GM18951 (cell line): ENCODE data around the gene ATP10A.

ENCODE experiments used
- POLR2A ChIP-seq: IDR thresholded peaks from 4 replicates; pipeline ENCODE4 v1.6.1; 2011; ENCODE audit warnings: mild to moderate bottlenecking; ENCODE audit not compliant: insufficient read length, insufficient read depth; ENCODE audit errors: extremely low read depth
- in situ Hi-C: fragments of 300-500 bp; cut with MboI; formaldehyde crosslinking; loops from one replicate; pipeline ENCODE4 v1.12.0; 2022; ENCODE audit warnings: low sequenced_read_pairs, mixed read lengths, inconsistent platforms; ENCODE audit not compliant: unreplicated experiment

The ATP10A gene

DNA sequence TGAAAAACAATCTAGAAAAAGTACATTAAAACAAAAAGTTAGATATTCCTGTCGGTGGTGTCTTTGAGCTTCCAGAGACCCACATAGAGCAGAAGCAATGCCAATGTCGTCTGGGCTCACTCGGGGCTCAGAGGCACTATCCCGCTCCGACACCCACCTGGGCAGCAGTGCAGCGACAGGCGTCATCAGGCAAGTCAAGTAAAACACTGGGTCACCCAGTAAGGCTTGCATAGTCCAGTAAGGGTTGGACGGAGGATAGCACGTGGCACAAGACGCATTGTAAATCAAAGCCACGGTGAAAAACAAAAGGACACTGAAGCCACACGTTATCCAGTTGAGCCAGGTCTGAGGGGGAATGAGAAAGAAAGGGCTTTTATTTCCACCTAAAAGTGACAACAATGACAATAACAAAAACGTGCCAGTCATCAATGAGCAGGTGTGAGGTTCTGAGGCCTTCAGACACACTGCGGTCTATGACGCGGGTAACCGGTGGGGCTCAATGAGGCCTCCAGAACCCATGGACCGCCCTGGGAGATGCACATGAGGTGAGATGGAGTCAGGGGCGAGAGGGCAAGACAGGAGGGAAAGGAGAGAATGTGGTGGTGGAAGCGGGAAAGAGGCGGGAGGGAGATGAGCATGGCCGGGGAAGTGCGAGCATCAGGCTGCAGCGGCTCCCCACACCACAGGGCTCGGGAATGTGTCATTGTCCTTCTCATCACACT is 183.0 kb downstream of the ATP10A start:
- in situ Hi-C loops, result no loop called here
- no peak for TF ChIP-seq POLR2A

DNA sequence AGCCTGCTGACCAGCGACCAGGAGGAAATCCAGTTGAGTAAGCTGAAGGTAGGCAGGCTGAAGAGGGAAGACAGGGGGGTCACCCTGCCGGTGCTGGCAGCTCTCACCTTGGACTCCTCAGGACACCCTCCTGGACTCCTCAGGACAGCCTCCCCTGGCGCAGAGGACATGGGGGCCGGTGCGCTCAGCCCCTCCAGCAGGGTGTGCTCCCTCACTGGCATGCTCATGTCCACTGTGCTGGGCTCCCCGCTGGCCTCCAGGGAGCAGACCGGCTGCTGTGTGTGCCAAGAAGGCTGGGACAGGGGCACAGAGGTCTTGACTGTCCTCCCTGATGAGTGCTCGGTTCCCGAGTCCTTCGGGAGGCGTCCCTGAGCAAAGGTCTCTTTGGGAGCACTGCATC is 183.6 kb downstream of the ATP10A start:
- in situ Hi-C loops, result no loop called here

GRCh38 chr15:25678500-25678855 is 184.6 kb downstream of the ATP10A start:
- TF ChIP-seq POLR2A, result no peak
- in situ Hi-C loops, result no loop called here

More for the DNA sequence above, 183.6 kb downstream of the ATP10A start:
- TF ChIP-seq POLR2A, result no peak

DNA sequence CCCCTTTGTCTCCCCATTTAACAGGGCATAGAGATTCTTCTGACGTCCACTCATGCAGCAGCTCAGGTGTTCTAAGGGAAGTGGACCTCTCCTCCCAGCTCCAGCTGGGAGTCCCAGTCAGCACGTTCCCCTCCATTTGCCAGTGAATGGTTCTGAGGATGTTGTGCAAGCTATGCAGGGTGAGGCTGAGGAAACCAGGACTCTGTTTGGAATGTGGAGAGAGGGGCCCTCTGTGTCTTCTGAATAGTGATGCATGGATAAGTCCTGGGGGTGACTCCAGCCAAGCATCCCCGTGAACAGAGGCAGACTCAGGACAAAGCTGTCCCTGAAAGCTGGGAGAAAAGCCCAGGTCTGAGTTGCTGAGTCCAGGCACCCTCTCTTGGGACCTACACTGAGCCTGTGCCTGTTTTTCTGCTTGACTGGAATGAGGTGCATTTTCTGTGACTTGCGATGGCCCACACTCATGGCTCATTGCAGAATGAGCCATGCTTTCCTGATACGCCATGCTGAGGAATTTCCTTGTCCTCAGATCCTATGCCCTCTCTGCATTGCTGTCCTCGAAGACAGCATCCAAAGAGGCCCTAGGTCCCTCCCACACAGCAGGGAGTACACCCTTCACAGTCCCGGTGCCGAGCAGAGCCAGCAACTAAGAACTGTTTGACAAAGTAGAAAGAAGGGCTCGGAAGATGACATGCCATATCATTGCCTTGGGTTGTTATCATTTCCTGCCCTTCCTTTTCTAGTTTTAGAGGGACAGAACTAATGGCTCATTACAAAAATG is 185.2 kb downstream of the ATP10A start:
- in situ Hi-C loops, result no loop called here
- TF ChIP-seq POLR2A, result no peak

DNA sequence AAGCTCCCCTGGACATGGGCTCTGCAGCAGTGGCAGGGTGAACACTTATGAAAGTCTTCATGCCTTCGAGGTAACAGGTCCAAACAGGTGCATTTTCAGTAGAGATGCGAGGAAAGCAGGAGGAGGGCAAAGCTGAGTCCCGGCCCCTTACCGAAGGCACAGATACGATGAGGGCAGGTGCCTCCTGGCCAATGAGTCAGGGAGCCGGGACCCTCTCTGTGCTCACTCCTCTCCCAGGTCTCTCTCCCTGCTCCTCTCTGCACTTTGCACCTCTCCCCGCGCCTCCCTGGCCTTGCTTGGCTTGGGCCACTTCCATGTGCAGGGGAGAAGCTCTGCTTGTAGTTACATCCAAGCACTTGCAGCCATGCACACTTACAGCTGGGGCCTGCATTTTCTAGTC is 187.1 kb downstream of the ATP10A start:
- in situ Hi-C loops, result no loop called here
- TF ChIP-seq POLR2A, result no peak

DNA sequence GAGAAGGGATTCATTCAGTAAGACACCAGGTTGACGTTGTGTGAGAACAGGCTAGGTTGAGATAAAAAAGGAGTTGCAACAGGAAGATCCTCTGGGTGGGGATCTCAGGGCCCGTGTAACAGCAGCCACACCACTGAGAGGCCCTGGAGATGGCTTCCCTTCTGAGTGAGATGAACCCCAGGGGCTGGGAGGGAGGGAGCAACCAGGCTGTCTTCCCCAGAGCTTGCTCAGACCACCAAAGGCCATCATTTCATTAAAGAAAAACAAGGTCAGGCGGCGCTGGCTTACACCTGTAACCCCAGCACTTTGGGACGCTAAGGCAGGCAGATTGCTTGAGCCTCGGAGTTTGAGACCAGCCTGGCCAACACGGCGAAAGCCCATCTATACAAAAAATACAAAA is 187.7 kb downstream of the ATP10A start:
- in situ Hi-C loops, result no loop called here
- no peak for TF ChIP-seq POLR2A

DNA sequence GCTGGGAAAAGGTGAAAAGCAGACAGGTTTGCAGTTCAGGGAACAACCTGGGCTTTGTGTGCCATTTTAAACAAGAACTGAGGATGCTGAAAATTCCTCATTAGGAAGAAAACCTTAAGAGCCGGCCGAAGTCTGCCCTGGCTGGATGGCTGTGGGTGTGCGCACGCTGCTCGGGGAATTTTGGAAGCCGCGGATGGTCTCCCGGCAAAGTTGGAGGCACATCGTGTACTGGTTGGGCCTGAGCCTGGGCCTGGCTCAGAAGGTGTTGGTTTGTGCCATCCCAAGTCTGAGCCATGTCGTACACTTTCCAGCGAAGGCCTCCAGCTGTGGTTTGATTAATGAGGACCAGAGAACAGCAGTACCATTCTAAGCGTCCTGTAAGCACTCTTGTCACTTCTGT is 188.2 kb downstream of the ATP10A start:
- in situ Hi-C loops, result no loop called here
- no peak for TF ChIP-seq POLR2A

DNA sequence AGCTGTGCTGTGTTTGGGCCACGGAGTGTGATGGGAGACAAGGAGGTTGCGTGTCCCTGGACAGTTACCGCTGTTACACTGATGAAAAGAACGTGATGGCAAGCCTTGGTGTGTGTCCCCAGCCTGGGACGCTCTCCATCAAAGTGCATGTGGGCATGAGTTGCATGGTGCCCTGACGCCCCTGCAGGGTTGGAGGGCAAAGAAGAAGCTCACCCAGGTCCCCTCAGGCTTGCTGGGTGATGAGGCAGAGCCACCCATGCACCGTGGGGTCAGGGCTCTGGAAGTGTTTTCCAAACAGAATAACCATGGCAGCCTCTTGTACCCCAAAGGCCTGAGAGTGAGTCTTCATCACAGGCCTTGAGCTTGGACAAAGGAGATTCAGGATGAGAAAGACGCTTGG is 189.2 kb downstream of the ATP10A start:
- no peak for TF ChIP-seq POLR2A
- in situ Hi-C loops, result no loop called here

- TF ChIP-seq POLR2A, result no peak
- in situ Hi-C loops, result no loop called here
Measured at GRCh38 chr15:25673351-25673750, 189.8 kb downstream of the ATP10A start.

DNA sequence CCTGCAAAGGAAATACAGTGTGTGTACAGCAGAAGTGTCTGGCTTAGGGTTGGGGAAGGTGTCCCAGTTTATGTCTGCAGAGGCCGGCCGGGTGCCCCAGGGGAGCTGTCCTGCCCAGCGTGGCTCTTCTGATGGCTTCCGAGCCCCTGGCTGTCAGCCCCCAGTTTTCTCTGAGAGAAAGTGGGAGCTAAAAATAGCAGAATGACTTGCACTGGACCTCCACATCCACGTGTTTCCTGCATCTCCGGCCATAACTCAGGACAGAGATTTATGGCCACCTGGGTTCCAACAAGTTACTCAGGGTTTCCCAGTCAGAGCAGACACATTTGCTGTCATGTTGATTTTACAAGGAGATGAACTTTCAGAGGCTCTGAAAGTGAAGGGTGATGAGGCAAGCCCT is 192.0 kb downstream of the ATP10A start:
- TF ChIP-seq POLR2A, result no peak
- in situ Hi-C loops, result no loop called here

DNA sequence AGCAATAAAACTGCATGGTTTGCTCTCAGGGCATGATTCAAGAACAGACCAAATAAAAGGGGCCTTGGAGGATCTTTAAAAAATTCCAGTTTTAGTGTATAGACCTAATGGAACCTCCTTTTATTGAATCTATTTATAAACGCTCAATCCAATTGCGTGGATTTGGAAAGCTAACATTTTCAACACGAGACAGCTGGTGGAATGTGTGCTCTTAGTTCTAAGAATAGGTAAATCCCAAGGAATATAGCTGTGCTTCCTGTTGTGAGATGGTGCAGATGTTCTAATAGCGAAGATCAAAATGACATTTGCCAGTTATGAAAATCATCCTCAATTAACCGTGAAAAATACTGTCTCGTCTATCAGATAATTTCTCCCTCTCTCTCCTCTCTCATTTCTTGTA is 192.5 kb downstream of the ATP10A start:
- in situ Hi-C loops, result no loop called here
- no peak for TF ChIP-seq POLR2A

GRCh38 chr15:25670025-25670554 is 193.0 kb downstream of the ATP10A start:
- no peak for TF ChIP-seq POLR2A
- in situ Hi-C loops, result no loop called here

- no peak for TF ChIP-seq POLR2A
- in situ Hi-C loops, result no loop called here
Measured at GRCh38 chr15:25668901-25669300, 194.2 kb downstream of the ATP10A start.

DNA sequence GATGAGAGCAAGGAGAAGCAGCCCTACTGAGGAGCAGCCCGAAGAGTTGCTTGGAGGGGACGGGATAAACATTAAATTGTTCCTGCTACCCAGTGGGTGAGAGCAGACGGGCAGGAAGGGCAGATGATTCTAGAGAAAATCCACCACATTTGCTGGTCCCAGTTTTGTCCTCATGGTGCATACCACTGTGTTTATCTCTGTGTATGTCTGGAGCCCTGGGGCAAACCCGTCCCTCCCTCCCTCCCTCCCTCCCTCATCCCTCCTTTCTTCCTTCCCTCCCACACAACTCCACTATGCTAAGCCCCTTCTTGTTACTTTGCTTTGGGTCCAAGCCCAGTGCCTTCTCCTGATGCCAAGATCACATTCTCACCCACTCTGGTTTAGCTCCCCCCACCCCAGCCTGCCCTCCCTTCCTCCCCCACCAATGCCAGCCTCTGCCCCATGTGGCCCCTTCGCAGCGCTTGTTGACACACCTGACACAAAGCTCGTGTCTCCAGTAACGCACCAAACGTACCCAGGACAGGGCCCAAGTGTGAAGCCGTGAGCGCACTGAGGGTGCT is 194.8 kb downstream of the ATP10A start:
- in situ Hi-C loops, result no loop called here

GRCh38 chr15:25667829-25668228 is 195.3 kb downstream of the ATP10A start:
- no peak for TF ChIP-seq POLR2A
- in situ Hi-C loops, result no loop called here

More for the DNA sequence above, 194.8 kb downstream of the ATP10A start:
- no peak for TF ChIP-seq POLR2A
